Measurements from ENCODE around the gene SNAPC2.
"Not testable (repeated sequence)": the region's sequence is repeated elsewhere in the genome, so short reads cannot be mapped to it uniquely, and the experiment has no call there.

Gene SNAPC2

DNA sequence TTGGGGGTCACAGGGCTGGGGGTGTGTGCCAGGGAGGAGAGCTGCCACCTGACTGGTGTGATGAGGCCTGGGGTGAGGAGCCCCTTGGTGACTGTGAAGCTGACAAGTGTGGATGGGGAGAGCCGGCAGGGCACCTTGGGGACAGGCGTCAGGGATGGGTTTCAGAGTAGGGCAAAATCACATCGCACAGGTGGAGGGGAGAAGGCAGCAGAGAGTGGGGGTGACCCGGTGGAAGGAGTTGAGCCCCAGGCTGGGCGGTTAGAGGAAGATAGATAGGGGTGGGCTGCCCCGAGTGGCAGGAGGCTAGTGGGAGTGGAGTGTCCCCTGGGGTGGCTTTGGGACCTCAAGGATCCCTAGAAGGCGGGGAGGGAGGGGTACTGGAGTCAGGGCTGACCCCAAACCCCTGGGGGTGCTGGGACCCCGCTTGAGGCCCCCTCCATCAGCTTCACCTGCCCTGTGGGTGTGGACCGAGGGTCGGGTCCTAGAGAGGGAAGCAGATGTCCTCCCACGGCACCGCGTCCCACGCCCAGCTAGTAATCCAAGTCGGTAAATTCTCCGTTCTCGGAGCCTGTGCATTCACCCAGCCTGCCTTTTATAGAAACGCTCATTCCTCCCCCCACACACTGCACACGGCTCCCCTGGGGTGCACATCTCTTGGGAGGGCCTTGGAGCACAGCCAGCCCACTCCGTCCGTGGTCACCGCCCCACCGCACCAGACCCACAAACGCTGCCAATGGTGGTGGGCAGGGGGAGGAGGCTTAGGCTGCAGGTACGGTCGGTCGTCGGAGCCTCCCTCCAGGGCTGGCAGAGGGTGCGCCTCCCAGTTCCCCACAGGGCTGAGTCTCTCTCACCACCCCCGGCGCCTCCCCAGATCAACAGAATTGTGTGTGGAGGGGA lies 3.4 kb downstream of the SNAPC2 start:
- no peak for DNase-seq

DNA sequence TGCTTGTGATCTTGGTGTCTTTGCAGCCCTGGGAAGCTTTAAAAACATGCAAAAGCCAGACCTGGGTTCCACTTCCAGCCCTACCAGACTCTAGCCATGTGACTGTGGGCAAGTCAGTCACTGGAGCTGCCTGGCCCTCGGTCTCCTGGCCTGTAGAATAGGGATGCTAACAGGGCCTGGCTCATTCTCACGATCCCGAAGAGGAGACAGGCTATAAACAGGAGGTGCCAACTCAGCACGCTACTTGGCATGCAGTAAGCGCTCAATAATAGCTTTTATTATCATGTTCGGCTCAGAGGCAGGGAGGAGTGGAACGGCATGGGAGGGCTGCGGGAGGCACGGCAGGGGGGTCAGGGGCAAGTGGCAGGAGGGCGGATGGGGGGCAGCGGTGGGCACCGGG lies 4.1 kb downstream of the SNAPC2 start:
- no peak for DNase-seq

DNA sequence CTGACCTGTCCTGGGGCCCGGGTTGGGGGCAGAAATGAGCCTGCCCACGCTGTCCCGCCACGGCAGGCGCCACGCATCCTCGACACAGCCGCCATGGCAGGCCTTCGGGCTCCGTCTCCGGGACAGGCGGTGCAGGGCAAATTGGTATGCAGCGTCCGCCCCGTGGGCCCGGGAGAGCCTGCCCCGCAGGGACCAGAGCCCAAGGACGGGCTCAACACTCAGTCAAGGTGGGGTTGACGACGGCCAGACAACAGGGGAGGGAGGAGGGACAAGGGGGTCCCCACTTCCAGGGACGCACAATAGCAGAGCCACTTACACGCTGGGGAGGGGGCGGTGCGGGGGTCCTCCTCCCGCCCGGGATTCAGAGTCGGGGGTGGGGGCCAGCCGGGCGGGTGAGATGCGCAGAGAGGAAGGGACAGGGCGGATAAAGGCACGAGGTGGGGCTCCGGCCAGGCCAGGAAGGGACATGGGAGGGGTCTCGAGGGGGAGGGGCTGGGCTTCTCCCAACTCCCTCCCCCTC lies 4.6 kb downstream of the SNAPC2 start:
- DNase-seq, result no peak

DNA sequence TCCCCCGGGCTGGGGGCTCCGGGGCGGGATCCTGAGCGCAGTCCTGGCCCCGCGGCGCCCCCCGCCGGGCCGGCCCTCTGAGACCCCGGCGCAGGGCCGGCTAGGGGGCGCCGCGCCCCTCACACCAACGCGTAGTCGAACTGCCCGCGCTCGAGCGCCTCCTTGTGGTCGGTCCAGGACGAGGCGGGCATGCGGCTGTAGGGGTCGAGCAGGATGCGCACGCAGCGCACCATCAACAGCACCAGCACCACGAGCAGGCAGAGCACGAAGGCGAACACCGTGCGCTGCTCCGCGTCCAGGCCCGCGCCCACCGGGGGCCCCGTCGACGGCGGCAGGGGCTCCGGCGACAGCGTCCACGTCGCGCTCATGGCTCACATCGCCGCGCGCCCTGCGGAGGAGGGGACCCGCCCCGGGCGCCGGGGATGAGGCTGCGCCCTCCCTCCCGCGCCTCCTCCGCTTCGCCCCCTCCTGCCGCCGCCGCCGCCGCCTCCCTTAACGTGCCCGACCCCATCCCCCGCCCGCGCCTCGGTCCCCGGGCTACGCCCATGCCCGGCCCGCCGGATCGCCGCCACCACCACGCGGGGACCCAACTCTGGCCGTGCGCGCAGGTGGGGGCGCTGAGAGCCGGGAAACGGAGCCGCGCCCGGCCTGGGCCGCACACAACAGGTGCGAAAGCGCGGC lies 5.2 kb downstream of the SNAPC2 start:
- peak; percentile 93 for DNase-seq

DNA sequence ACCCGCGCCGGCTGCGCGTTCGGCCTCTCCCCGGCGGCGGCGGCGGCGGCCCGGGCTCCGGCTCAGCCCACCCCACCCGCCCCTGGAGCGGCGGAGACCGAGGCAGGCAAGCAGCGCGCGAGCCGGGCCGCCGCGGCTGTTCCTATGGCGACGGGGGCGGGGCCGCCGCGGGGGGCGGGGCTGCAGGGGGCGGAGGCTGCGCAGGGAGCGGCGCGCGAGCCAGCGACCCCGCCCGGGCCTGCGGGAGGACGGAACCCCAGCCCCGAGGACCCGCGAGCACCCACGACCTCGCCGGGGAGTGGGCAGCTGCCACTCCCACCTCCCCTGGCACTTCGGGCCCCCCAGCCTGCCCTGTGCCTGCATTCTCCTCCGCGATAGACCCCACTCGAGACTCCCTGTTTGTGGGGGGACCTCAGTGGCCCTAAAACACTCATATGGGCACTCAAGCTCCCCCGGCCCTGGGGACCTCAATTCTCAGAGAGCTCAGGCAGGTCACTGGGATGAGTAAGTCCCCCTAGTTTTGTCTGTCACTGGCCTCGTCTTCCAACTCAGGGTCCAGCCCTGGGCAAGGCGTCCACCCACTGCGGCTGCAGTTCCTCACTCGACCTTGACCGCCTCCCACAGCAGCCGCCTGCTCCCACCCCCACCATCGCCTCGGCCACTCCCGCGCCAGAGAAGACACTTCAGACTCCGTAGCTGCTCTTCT lies 6.0 kb downstream of the SNAPC2 start, which contains the start of gene CTXN1:
TSS of gene CTXN1 (minus strand) at position 115 of the 706 bp plus-strand sequence. CDS start 597 bp downstream, outside the sequence.
- peak; percentile 78 for DNase-seq

DNA sequence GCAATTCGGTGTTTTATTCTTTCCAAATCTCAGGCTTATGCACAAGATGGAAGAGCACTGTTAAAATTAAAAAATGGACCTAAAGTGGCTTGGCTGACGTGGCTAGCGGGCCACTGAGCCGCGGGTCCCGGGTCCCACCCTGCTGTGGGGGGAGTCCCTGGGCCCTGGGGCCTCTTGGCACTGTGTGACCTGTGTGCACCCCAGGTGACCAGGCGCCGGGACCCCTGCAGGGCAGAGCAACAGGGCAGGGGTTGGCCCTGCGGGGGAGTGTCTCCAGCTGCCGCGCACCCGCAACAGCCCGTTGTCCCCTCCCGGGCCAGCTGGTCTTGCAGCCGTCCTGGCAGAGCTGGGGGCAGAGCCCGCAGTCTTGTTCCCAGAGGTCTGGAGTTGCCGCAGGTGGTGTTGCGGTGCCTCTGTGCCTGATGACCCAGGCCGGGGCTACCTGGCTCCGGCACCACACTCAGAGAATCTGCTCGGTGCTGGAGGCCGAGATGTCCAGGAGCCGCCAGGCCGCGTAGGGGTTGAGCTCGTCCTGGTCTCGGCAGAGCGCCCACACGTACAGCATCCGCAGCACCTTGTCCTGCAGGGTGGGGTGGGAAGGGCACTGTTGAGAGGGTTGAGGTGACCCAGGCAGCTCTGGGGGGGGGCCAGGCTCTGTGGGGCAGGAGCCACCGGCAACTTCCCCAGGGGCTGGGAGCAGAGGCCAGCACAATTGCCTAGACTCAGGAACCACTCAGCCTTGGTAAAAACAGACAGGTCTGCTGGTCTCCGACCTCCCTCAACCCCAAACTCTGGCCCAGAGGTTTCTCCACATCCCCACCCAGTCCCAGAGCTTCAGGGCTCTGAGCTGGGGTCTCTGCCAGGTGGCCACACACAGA lies 6.8 kb downstream of the SNAPC2 start:
- no peak for DNase-seq

DNA sequence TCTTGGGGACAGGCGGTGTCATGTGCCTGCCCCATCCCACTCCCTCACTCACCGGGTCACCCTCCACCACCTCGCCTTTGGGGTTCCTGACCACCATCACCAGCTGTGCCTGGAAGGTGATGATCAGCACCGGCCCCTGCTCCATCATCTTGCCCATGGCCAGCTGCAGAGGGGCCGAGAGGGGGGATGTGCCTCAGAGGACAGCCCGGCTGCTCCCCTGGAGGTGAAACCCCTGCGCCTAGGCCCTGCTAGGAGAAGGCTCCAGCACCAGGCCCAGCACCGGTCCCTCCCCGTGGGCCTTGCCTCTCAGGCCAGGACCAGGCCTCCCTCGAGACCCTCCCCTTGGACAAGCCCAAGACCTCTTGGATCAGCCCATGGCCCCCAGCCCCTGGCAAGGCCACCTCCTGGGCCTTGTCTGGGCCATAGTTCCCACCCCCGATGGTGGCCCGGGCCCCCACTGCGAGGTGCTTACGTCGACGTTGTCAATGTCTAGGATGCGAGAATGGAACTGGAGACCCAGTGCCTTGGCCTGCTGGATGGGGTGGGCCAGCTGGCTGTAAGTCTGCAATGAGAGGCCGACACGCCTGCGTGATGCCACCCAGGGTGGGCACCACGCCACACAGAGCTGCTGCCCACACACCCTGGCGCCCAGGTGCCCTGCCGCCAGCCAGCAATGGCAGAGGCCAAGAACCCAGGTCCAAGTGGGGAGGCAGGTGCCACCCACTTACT lies 7.6 kb downstream of the SNAPC2 start:
- no peak for DNase-seq

DNA sequence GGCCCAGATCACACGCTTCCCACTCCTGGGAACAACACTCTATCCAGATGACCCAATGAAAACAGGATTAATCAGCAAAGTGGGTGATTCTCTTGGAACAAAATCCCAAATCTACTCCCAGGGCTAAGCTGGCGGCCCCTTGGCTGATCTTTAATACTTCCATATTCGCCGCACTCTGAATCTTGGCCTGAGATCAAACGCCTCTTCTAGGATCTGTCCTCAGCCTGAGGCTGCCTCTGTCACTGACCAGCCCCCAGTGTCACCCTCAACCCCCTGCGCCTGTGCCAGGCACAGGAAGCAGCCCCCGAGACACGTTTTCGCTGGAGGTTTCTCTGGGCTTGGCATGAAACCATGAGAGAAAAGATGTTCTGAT lies 8.2 kb downstream of the SNAPC2 start:
- DNase-seq, result no peak

DNA sequence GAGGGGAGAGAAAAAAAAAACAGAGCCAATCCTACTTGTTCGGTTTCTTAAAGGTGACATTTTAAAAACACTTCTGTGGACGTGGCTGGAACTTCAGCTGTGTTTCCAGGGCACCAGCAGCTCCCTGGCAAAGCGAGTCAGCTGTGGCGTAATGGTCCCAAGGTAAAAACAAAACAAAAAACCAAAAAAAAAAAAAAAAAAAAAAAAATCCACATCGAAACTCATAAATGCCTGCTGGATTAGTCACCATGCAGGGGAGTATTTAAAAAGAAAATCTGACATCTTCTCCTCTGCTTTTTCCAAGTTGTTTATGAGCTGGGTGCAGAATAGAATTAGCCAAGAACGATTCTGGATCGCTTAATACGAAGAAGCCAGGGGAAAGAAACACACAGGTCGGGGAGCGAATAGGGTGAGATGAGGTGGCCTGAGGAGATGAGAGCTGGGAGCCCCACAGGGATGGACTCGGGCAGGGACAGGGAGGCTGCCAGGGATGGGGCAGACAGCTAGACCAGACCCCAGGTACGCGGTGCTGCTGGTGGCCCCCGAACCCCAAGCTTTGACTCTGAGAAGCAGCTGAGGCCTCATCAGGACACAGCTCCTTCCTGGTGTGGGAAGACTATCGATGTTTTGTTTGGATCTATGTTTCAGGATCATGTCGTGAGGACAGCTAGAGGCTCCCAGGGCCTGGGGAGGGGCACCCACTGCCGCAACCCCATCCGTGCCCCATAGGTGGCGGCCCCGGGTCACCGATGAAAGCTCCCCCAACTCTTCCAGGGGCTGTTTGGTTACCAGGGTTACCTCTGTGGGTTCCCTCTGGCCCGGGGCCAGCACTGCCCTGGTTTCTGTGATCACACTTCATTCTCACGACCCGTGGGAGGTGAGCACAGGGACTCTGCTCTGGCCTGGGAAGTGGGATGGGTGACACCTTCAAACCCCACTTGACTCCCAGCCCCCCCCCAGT lies 8.9 kb downstream of the SNAPC2 start:
- peak; percentile 92 for DNase-seq

DNA sequence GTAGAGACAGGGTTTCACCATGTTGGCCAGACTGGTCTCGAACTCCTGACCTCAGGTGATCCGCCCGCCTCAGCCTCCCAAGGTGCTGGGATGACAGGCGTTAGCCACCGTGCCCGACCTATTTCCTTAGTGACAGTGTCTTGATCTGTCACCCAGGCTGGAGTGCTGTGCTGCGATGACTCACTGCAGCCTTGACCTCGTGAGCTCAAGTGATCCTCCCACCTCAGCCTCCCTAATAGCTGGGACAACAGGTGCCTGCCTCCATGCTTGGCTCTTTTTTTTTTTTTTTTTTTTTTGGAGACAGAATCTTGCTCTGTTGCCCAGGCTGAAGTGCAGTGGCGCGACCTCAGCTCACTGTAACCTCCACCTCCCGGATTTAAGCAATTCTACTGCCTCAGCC lies 9.9 kb downstream of the SNAPC2 start:
- DNase-seq, result not testable (repeated sequence)

DNA sequence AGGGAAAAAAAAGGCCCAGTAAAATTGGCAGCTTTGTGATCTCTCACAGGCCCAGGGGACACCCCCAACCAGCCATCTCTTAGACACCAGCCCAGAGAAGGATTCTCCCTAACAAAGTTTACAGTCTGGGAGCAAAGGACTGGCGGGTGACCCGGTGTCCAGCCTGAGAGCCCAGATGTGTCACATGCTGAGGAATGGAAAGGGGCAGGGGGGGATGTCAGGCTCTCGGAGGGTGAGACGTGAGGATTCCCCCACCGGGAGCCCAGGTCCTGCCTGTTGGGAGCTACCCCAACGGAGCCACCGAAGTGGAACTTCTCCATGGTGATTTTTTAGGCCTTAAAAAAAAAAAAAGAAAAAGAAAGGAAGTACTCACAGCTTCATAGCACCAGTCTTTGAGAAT lies 10.6 kb downstream of the SNAPC2 start:
- DNase-seq, result no peak

DNA sequence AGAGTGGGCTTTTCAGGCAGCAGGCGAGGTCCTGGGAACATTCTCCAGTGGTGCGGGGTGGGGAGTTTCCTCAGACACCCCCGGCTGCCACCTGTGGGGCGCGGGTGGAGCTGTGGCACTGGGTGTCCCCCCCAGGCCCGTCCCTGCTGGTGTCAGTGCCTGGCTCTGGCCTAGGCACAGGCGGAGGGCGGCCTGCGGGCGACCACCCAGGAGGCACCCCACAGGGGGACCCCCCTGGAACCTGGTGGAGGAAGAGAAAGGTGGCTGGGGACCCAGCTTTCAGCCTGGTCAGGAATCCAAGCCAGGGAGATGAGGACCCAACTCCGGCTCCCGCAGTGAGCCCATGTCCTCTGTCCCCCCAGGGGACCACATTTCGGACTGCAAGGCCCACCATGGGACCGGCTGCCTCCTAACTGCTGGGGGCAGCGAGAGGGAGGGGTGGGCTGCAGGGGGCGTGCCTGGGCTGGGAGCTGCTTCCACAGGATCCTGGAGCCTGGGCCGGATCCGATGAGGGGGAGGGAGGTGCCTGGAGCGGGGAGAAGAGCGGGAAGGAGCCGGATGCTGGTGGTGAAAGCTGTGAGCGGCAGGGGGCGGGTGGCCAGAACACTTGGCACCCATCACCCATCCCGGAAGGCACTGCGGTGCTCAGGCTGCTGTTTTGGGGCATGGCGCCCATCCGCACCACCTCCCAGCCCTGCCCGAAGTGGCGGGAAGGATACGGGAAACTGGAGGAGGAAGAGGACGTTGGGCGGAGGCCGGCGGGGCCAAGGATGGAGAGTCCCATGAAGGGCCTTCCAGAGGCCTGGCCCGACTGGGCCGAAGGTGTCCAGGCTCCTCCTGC lies 11.3 kb downstream of the SNAPC2 start:
- DNase-seq, result no peak

DNA sequence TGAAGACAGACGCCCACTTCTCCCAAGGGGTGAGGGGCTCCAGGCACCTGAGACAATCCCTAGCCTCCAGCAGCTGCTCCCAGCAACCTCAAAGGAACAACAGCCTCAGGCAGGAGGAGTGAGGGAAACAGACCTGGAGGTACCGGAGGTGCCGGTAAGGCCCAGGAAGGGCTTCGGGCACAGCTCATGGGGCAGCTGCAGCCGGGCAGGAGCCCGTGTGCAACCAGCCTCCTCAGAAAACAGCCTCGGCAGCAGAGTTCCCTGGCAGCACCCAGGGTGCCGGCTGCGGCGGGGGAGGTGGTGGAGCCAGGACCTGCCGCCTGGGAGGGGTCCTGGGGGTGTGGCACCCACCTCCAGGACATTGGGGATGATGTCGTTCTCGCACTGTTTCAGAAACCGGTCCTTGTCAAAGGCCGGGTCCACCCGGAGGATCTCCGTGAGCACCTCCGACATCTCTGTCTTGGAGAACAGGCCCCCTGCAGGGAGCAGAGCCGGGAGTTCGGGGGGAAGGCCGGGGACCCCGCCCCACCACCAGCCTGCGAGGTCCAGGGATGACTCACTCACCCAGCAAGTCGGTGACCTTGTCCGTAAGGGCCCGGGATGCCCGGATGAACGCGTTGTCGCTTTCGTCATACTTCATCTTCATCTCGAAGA lies 12.3 kb downstream of the SNAPC2 start:
- DNase-seq, result no peak

DNA sequence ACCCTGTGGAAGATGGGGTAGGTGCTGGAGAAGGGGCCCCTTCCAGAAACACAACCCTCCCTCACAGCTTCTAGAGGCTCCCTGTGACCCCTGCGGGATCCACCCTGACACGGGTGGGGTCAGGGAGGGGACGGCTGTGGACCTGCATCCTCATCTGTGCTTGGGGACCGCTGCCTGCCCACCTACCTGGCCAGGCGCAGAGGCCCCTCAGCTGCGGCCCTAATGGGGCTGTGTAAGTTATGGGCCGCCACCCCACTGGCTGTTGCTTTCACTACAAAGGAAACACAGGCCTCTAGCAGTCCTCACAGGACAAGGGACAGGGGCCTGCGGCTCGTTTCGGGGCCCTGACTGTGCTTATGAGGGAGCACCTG lies 12.8 kb downstream of the SNAPC2 start:
- no peak for DNase-seq

DNA sequence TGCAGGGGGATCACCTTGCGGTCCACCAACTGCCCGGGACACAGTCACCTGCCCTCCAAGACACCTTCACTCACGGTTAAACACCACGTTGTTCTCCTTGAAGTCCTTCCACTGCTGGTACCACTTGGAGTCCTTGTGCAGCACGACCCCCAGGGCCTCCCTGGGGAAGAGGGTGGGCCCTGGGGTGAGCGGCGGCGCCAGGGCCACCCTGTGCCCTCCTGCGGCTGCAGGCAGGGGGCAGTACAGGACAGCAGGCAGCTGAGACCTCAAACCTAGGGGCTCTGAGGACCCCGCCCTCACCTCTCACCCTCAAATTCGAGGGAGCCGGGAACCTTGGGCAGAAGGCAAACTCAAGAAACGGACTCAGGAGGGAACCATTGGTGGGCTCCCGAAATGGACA lies 13.3 kb downstream of the SNAPC2 start:
- DNase-seq, result no peak

DNA sequence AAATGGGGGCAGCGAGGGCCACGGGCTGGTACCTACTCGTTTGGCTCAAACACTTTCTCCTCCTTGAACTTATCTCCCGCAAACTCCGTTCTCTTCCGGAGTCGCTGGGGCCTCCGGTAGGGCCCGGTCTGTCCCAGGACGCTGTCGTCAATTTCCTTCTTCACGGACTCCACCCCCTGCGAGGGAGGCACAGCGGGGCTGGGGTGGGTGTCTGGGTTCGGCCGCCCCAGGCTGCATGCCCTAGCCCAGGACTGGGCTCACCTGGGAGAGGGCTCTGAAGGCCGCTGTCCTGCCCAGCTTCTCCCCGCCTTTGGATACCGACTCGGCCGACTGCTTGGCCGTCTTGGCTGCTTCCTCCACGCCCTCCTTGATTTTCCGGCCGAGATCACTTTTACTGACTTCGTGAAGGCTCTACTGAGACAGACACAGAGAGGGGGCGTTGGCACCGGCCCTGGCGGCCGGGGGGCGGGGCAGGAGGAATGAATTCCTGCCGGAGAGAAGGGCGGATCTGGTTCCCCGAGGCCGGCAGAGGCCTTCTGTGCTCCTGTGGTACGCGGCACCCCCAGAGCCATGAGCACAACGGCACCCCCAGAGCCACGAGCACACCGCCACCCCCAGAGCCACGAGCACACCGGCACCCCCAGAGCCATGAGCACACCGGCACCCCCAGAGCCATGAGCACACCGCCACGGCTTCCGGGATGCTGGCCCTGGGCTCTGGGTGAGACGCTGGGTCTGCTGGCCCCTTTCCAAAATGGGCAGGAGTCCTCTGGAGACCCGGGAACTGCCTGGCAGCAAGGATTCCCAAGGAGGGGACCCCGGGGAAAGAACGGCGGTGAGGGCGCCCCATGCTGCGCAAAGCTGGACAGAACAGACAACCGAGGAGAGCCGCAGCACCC lies 13.9 kb downstream of the SNAPC2 start:
- DNase-seq, result no peak

DNA sequence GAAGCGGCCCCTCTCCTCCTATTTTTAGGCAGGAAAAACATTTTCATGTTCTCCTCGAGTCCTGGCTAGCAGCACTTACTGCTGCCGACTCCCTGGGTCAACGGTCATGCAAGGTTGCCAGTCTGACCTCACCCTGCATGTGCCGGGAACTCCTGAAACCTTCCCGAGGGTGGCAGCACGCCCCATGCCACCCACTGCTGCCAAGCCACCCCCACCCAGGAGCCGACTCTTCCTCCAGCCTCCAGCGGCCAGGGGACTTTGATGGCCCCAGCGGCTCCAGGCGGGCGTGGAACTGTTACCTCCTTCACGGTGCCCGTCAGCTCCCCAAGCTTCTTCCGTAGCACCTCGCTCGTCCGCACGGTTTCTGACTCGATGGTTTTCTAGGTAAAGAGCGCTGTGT lies 14.6 kb downstream of the SNAPC2 start:
- DNase-seq, result no peak

DNA sequence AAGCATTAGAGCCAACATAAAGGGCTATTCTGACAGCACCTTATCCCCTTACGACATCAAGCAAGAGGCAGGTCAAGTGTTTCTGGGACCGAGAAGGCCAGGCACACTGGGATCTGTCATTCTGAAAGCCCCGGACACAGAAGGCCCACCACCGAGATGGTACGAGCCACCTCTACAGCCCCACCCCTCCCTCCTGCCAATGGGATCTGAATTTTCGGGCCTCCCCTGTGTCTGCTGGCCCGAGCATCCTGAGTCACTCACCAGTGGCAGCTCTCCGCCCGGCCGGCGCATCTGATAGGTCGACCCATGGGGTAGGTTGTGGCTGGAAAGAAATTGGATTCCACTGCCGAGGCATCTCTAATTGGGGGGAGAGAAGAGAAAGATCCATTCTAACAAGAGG lies 20.7 kb downstream of the SNAPC2 start:
- no peak for DNase-seq
